HG02763 (cell line): ENCODE data around the gene CYRIA.
A peak's percentile ranks its signal among the peaks of the same experiment; 100 is the strongest.

Experiments
- ATAC-seq: cut with Tn5 transposase; IDR thresholded peaks from one replicate; pipeline ENCODE4 v1.9.1; 2021; ENCODE audit warnings: mild to moderate bottlenecking, moderate library complexity; ENCODE audit not compliant: unreplicated experiment

The CYRIA gene

GRCh38 chr2:16671760-16672159, 6.1 kb upstream of the CYRIA start:
- ATAC-seq, result no peak

- no peak for ATAC-seq
Measured at GRCh38 chr2:16669388-16669787, 3.8 kb upstream of the CYRIA start.

- ATAC-seq, result no peak
Measured at GRCh38 chr2:16666449-16666801, 791 bp upstream of the CYRIA start.

GRCh38 chr2:16664809-16665747, 556 bp downstream of the CYRIA start:
- ATAC-seq, result no peak

- no peak for ATAC-seq
Measured at GRCh38 chr2:16664052-16664731, 1.4 kb downstream of the CYRIA start.

GRCh38 chr2:16663121-16663905, 2.3 kb downstream of the CYRIA start:
- ATAC-seq, result no peak

GRCh38 chr2:16661936-16662839, 3.4 kb downstream of the CYRIA start:
- no peak for ATAC-seq

- no peak for ATAC-seq
Measured at GRCh38 chr2:16661526-16661925, 4.1 kb downstream of the CYRIA start.

GRCh38 chr2:16660556-16660955, 5.1 kb downstream of the CYRIA start:
- no peak for ATAC-seq

- no peak for ATAC-seq
Measured at GRCh38 chr2:16660114-16660513, 5.5 kb downstream of the CYRIA start.

- no peak for ATAC-seq
Measured at GRCh38 chr2:16658076-16658739, 7.4 kb downstream of the CYRIA start.

- ATAC-seq, result no peak
Measured at GRCh38 chr2:16657671-16658070, 8.0 kb downstream of the CYRIA start.

GRCh38 chr2:16656784-16657391, 8.7 kb downstream of the CYRIA start:
- peak; percentile 74 for ATAC-seq

GRCh38 chr2:16655905-16656642, 9.6 kb downstream of the CYRIA start:
- no peak for ATAC-seq

- no peak for ATAC-seq
Measured at GRCh38 chr2:16655445-16655837, 10.2 kb downstream of the CYRIA start.

GRCh38 chr2:16654833-16655444, 10.7 kb downstream of the CYRIA start:
- no peak for ATAC-seq

GRCh38 chr2:16653799-16654198, 11.8 kb downstream of the CYRIA start:
- peak; percentile 59 for ATAC-seq

- no peak for ATAC-seq
Measured at GRCh38 chr2:16653083-16653375, 12.6 kb downstream of the CYRIA start.
